Vagina (tissue), 2 donors: ENCODE data around the gene DENND5B.

ENCODE experiments used
- CTCF ChIP-seq, 3 experiments: fragments of 450-650 bp in 2 of 3; fragments of 200-600 bp in 1 of 3; sonication (generic) in 1 of 3; IDR thresholded peaks; one replicate each; pipeline ENCODE4 v1.5.1; 2017 to 2019; ENCODE audit warnings: antibody characterized with exemption in 3 of 3, mild to moderate bottlenecking in 2 of 3, moderate library complexity in 2 of 3
- POLR2A ChIP-seq, 2 donors: fragments of 450-650 bp; IDR thresholded peaks; one replicate each; pipeline ENCODE4 v1.6.1; 2017; ENCODE audit warnings: antibody characterized with exemption in 2 of 2, mild to moderate bottlenecking in 2 of 2, moderate library complexity in 2 of 2

- TF ChIP-seq POLR2A (IDR thresholded peaks at IDR 0.05) (no peak), CTCF (IDR thresholded peaks at IDR 0.05) (no peak)
Measured at GRCh38 chr12:31387011-31387410, 203.9 kb downstream of the DENND5B start.
